ENCODE data around the gene GOLGA8F.
"Not testable (repeated sequence)": the region's sequence is repeated elsewhere in the genome, so short reads cannot be mapped to it uniquely, and the experiment has no call there.

GOLGA8F gene, protein sequence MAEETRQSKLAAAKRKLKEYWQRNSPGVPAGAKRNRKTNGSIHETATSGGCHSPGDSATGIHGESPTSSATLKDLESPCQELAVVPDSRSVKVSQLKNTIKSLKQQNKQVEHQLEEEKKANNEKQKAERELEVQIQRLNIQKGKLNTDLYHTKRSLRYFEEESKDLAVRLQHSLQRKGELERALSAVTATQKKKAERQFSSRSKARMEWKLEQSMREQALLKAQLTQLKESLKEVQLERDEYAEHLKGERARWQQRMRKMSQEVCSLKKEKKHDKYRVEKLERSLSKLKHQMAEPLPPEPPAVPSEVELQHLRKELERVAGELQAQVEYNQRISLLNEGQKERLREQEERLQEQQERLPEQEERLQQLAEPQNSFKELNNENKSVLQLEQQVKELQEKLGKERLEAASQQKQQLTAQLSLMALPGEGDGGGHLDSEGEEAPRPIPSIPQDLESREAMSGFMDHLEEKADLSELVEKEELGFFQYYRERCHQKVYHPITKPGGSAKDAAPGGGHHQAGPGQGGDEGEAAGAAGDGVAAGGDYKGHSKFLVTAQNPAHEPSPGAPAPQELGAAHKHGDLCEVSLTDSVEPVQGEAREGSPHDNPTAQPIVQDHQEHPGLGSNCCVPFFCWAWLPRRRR

DNA sequence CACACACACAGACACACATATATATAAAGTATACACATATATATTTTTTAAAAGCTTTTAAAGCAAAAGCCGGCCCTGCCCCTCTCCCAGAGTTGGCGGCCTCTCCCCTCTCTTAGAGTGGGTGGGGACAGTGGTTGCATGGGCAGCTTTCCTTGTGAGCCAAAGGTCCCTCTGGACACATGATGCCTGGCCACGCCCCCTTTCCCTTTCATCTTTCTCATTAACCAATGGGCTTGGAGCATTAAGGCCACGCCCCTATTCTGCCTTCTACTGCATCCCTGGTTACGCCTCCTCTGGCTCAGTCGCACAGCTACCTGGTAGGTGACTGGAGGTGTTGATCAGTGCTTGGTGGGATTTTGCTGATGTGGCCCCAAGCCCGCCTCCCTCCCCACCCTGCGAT is at the start of gene GOLGA8F:
TSS of gene GOLGA8F (plus strand) at position 301 of the 400 bp plus-strand sequence. CDS start at position 399, 98 bp downstream.
- DNase-seq = not testable (repeated sequence)

DNA sequence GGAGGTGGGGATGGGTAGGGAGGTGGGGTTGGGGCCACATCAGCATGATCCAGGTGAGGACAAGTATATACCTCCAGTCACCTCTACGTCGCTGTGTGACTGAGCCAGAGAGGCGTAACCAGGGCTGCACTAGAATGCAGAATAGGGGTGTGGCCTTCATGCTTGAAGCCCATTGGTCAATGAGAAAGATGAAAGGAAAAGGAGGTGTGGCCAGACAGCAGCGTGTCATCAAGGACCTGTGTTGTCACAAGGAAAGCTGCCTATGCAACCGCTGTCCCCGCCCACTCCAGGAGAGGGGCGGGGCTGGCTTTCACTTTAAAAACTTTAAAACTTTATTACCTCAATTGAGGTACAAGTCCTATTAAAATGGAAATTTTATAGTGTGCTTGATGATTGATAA is 20.5 kb upstream of the GOLGA8F start, which contains the start of gene GOLGA6L24:
TSS of gene GOLGA6L24 (minus strand) at position 101 of the 400 bp plus-strand sequence. CDS start at position 40, 61 bp downstream.
- DNase-seq = not testable (repeated sequence)

DNA sequence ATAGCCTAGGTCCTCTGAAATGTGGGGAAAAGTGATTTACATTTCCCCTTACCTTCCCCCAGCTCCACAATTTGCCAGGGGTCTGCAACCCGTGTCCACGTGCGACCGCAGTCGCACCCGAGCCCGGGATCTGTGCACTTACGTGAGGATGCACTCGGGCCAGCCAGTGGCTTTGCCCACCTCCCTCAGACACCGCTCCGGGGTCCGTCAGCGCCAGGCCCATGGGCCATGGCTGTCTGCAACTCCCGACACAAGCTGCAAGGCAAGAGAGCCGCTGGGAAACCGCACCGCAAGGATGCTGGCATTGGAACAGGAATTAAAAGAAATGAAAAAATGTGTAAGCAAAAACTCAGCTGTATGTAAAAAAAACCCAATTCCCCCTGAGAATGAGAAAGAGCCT is 13.0 kb upstream of the GOLGA8F start:
- not testable (repeated sequence) for DNase-seq

DNA sequence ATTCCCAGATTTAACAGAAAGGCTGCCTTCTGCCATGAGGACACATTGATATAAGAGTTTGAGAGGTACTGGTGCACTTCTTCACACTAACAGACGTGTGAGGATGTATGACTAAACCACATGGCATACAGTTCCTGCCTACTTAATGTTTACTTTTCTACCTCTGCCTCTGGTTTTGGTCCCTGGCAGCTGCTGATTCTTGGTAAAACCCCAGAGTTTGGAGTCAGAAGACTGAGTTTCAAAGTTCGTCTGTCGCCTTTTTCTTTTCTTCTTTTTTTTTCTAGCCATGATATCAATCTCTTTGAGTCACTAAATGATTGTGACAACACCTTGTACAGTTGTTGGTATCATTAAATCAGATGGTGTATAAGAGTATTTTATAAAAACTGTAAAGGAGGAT is 1.6 kb downstream of the GOLGA8F start:
- DNase-seq = not testable (repeated sequence)

DNA sequence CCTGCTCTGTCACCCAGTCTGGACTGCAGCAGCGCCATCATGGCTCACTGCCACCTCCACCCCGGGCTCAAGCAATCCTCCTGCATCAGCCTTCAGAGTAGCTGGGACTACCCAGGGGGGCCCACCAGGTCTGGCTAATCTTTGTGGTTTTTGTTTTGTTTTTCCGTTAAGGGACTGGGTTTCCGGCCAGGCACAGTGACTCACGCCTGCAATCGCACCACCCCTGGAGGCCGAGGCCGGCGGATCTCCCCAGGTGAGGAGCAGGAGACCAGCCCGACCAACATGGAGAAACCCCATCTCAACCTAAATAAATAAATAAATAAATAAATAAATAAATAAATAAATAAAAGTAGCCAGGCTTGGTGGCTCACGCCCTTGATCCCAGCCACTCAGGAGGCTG is 17.6 kb downstream of the GOLGA8F start:
- DNase-seq = not testable (repeated sequence)

DNA sequence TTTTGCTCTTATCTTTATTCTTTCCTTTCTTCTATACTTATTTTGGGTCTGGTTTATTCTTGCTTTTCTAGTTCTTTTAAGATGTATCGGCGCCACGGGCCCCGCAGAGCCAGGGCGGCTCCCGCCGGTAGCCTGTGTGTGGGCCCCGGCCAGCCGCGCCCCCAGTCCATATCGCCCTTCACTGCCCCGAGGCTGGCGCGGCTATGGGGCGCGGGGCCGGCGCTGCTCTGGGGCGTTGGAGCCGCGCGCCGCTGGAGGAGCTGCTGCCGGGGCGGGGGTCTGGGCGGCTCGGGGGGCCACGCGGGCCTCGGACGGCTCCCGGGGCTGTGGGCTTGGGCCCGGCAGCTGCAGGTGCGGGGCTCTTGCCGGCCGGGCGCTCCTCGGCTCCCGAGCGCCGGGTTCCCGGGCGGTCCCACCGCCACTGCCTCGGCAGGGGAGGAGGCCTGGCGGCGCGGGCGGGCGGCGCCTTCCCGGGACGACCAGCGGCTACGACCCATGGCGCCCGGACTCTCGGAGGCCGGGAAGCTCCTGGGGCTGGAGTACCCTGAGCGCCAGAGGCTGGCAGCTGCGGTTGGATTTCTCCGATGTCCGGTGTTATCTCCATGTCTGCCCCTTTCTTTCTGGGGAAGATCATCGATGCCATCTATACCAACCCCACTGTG is 24.4 kb downstream of the GOLGA8F start:
- not testable (repeated sequence) for DNase-seq

DNA sequence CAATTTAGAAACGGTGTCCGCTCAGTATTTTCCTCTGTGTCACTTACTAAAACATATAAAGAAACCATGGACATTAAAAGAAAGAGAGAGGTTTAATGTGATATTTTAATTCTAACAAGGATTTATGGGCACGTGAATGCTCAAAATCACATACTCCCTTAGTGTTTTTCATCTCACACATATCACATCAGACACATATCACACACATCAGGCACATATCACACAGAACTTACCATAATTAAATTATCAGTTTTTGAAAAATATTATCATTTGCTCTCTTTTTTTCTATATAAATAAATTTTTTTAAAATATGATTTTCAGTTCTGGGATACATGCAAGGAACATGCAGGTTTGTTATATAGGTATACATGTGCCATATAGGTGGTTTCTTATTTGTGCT is 42.0 kb downstream of the GOLGA8F start:
- DNase-seq = not testable (repeated sequence)

DNA sequence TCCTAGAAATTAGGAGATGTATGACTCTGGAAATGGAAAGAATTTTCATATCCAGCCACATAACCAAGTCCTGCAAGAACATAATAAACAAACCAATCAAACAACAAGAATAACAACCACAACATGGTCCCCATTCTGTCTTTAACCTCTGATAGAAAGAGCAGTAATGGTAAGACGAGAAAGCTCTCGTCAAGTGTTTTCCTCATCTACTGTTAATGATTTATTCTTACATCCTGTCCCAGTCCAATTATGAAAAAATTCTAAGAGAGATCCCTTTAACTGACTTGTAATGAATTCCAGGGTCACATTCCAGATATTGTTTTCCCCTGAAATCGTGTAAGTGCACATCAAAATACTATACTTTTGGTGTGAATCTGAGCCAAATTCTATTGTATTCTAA is 57.1 kb downstream of the GOLGA8F start:
- not testable (repeated sequence) for DNase-seq

All from CD4-positive, alpha-beta T cell treated with Interleukin-17A for 4 hours (primary cell).